B cell (primary cell): ENCODE results near the gene ZNF784.

Source experiments
- EZH2 ChIP-seq: IDR thresholded peaks from 2 replicates; pipeline ENCODE4 v1.6.1; 2012; ENCODE audit warnings: borderline replicate concordance, low read depth, mild to moderate bottlenecking, moderate library complexity, low read length; ENCODE audit not compliant: insufficient read depth, poor library complexity, severe bottlenecking
- TF ChIP-seq, protein P1 (sequence below): fragments of 200-600 bp; IDR thresholded peaks from one replicate; pipeline ENCODE4 v1.8.0; 2022; ENCODE audit warnings: antibody characterized with exemption, mild to moderate bottlenecking

GRCh38 chr19:55641426-55642152, 17.2 kb upstream of the ZNF784 start:
- TF ChIP-seq, protein P1, sequence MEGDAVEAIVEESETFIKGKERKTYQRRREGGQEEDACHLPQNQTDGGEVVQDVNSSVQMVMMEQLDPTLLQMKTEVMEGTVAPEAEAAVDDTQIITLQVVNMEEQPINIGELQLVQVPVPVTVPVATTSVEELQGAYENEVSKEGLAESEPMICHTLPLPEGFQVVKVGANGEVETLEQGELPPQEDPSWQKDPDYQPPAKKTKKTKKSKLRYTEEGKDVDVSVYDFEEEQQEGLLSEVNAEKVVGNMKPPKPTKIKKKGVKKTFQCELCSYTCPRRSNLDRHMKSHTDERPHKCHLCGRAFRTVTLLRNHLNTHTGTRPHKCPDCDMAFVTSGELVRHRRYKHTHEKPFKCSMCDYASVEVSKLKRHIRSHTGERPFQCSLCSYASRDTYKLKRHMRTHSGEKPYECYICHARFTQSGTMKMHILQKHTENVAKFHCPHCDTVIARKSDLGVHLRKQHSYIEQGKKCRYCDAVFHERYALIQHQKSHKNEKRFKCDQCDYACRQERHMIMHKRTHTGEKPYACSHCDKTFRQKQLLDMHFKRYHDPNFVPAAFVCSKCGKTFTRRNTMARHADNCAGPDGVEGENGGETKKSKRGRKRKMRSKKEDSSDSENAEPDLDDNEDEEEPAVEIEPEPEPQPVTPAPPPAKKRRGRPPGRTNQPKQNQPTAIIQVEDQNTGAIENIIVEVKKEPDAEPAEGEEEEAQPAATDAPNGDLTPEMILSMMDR = no peak
- no peak for TF ChIP-seq EZH2
